ENCODE results near the gene SCFD2.

DNA sequence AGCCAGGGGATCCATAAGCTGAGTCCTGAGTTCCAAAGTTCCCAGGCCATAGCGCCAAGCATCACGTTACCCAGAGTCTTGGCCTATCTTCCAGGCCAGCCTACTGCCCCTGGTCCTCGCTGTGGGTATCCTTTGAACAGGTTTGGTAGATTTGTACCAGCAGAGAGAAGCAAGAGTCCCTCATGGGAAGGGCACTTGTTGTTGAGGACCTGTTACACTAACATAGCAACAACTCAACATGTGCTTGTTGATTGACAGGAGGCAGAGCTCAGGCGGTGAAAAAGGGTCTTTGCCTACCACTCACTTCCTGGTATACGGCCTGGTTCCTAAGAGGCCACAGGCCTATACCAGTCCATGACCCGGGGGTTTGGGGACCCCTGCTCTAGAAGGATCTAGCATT, 365.3 kb downstream of the SCFD2 start:
- TF ChIP-seq CTCF (conservative IDR thresholded peaks at IDR 0.05; ENCODE audit: low read depth, low read length) (no peak), EZH2 (IDR thresholded peaks at IDR 0.05; ENCODE audit: borderline replicate concordance, low read depth, low read length, poor library complexity, severe bottlenecking) (no peak)

All from A673 (cell line).